C4-2B (cell line): ENCODE measurements around the gene AGBL4.

Source experiments
- CTCF ChIP-seq: fragments of 450-650 bp; conservative IDR thresholded peaks from 2 replicates; pipeline ENCODE4 v1.5.1; 2017; ENCODE audit warnings: mild to moderate bottlenecking
- ZFX ChIP-seq: fragments of 450-650 bp; IDR thresholded peaks from 2 replicates; pipeline ENCODE4 v1.6.1; 2017

GRCh38 chr1:48681476-48682305, 1342.1 kb downstream of the AGBL4 start:
- no peak for TF ChIP-seq CTCF
- TF ChIP-seq ZFX: no peak
